Tibial nerve (tissue), 4 donors: ENCODE results near the gene ELMO1. TPM values are rescaled to one million over a fixed set of nuclear protein-coding genes. Genes with fewer than 3 reads are reported as not detected.

ENCODE experiments used
- DNase-seq, 2 donors: peaks; one replicate each; pipeline ENCODE4 v3.0.0-alpha.2; 2019; ENCODE audit warnings: low spot score in 2 of 2
- H3K27ac ChIP-seq, 4 donors: fragments of 200-600 bp; sonication (generic) in 3 of 4; one replicate each; pipeline ENCODE4 v1.5.1; 2017 to 2019; ENCODE audit warnings: mild to moderate bottlenecking in 1 of 4
- H3K27me3 ChIP-seq, 2 donors: fragments of 200-600 bp; sonication (generic) in 1 of 2; one replicate each; pipeline versions ENCODE4 v1.5.1 to v1.6.0; 2017 to 2019
- H3K36me3 ChIP-seq, 3 donors: fragments of 200-600 bp; sonication (generic); one replicate each; pipeline ENCODE4 v1.5.1; 2018 to 2019
- H3K4me1 ChIP-seq, 4 donors: fragments of 200-600 bp; sonication (generic) in 3 of 4; one replicate each; pipeline ENCODE4 v1.5.1; 2017 to 2019
- H3K4me3 ChIP-seq, 4 donors: fragments of 200-600 bp; sonication (generic) in 3 of 4; one replicate each; pipeline ENCODE4 v1.5.1; 2017 to 2019; ENCODE audit warnings: mild to moderate bottlenecking in 1 of 4, moderate library complexity in 1 of 4
- H3K9me3 ChIP-seq, 4 donors: fragments of 200-600 bp; sonication (generic) in 3 of 4; one replicate each; pipeline ENCODE4 v1.5.1; 2017 to 2019
- CTCF ChIP-seq, 5 experiments: fragments of 200-600 bp in 3 of 5; fragments of 450-650 bp in 2 of 5; sonication (generic) in 3 of 5; IDR thresholded peaks; one replicate each; pipeline ENCODE4 v1.5.1; 2016 to 2019; ENCODE audit warnings: antibody characterized with exemption in 5 of 5, mild to moderate bottlenecking in 3 of 5, moderate library complexity in 2 of 5
- EP300 ChIP-seq, 2 donors: sonication (generic); formaldehyde crosslinking; IDR thresholded peaks; one replicate each; pipeline ENCODE4 v1.6.1; 2017; ENCODE audit warnings: antibody characterized with exemption in 2 of 2, mild to moderate bottlenecking in 1 of 2
- POLR2A ChIP-seq, 2 donors: fragments of 450-650 bp; IDR thresholded peaks; one replicate each; pipeline ENCODE4 v1.6.1; 2017; ENCODE audit warnings: antibody characterized with exemption in 2 of 2, mild to moderate bottlenecking in 2 of 2, moderate library complexity in 2 of 2
- WGBS, 2 donors: methylation state at CpG; one replicate each; pipeline ENCODE4 v1.1.5; 2018; 5-methylcytosine and 5-hydroxymethylcytosine counted together
- total RNA-seq, 4 donors: library from RNA; depleted of rRNA; stranded (reverse); fragments of >200 nt; gene quantifications; one replicate each; pipeline ENCODE4 v1.1.0, GENCODE V29; 2016

The ELMO1 gene
- total RNA-seq, 4 donors from 2014 or later: 196 to 328 (median 268) TPM

- no peak overlapping the region for H3K27ac ChIP-seq
- H3K4me1 ChIP-seq: peaks cover 0 to 4% (median 2%) of the 10 kb centered on the region in 4 donors
- TF ChIP-seq POLR2A (IDR thresholded peaks at IDR 0.05): no peak
- TF ChIP-seq EP300 (IDR thresholded peaks at IDR 0.05): no peak
- no peak for TF ChIP-seq CTCF (IDR thresholded peaks at IDR 0.05)
- H3K9me3 ChIP-seq: no peaks in the 10 kb centered on the region
- H3K4me3 ChIP-seq: no peak overlapping the region
- DNase-seq: no peak
- WGBS, 2 donors: 76 to 90% methylated on average over 1 of the region's 1 CpG
- H3K27me3 ChIP-seq: no peaks in the 10 kb centered on the region
- peaks cover 0 to 3% (median 0%) of the 10 kb centered on the region in 3 donors for H3K36me3 ChIP-seq
Observed at GRCh38 chr7:36994456-36995112, 454.1 kb downstream of the ELMO1 start.

GRCh38 chr7:36986948-36987724 lies 461.5 kb downstream of the ELMO1 start:
- H3K9me3 ChIP-seq: no peaks in the 10 kb centered on the region
- DNase-seq: peak; percentile 46 to 73
- H3K36me3 ChIP-seq: no peaks in the 10 kb centered on the region
- no peak overlapping the region for H3K4me3 ChIP-seq
- TF ChIP-seq POLR2A (IDR thresholded peaks at IDR 0.05) (no peak), CTCF (IDR thresholded peaks at IDR 0.05) (peak; percentile 66 to 73 (median 68))
- H3K4me1 ChIP-seq: peaks cover 0 to 41% (median 1%) of the 10 kb centered on the region in 4 donors
- 50 to 52% methylated on average over 14 of the region's 14 CpGs for WGBS, 2 donors
- H3K27ac ChIP-seq: no peak overlapping the region
- no peaks in the 10 kb centered on the region for H3K27me3 ChIP-seq

- Histone ChIP-seq H3K27ac (no peak overlapping the region), H3K4me1 (peaks cover 0 to 41% (median 1%) of the 10 kb centered on the region in 4 donors), H3K36me3 (no peaks in the 10 kb centered on the region), H3K9me3 (no peaks in the 10 kb centered on the region), H3K27me3 (no peaks in the 10 kb centered on the region), H3K4me3 (no peak overlapping the region)
- 34 to 41% methylated on average over 5 of the region's 5 CpGs for WGBS, 2 donors
- no peak for DNase-seq
- TF ChIP-seq POLR2A (IDR thresholded peaks at IDR 0.05): no peak
- TF ChIP-seq EP300 (IDR thresholded peaks at IDR 0.05): no peak
- no peak for TF ChIP-seq CTCF (IDR thresholded peaks at IDR 0.05)
Observed at GRCh38 chr7:36986511-36986933, 462.1 kb downstream of the ELMO1 start.

GRCh38 chr7:36985866-36986400 lies 462.7 kb downstream of the ELMO1 start:
- H3K36me3 ChIP-seq: no peaks in the 10 kb centered on the region
- TF ChIP-seq EP300 (IDR thresholded peaks at IDR 0.05) (no peak), CTCF (IDR thresholded peaks at IDR 0.05) (no peak), POLR2A (IDR thresholded peaks at IDR 0.05) (no peak)
- 79 to 84% methylated on average over 13 of the region's 13 CpGs for WGBS, 2 donors
- DNase-seq: no peak
- H3K4me3 ChIP-seq: no peak overlapping the region
- H3K27me3 ChIP-seq: no peaks in the 10 kb centered on the region
- no peak overlapping the region for H3K27ac ChIP-seq
- H3K9me3 ChIP-seq: no peaks in the 10 kb centered on the region
- peaks cover 0 to 41% (median 1%) of the 10 kb centered on the region in 4 donors for H3K4me1 ChIP-seq

GRCh38 chr7:36985316-36985715 lies 463.3 kb downstream of the ELMO1 start:
- Histone ChIP-seq H3K9me3 (no peaks in the 10 kb centered on the region), H3K27ac (no peak overlapping the region), H3K36me3 (no peaks in the 10 kb centered on the region), H3K27me3 (no peaks in the 10 kb centered on the region), H3K4me3 (no peak overlapping the region), H3K4me1 (peaks cover 0 to 41% (median 1%) of the 10 kb centered on the region in 4 donors)
- no peak for DNase-seq
- 51 to 56% methylated on average over 5 of the region's 5 CpGs for WGBS, 2 donors
- no peak for TF ChIP-seq EP300 (IDR thresholded peaks at IDR 0.05)
- no peak for TF ChIP-seq POLR2A (IDR thresholded peaks at IDR 0.05)
- no peak for TF ChIP-seq CTCF (IDR thresholded peaks at IDR 0.05)
